GM12878 (cell line): ENCODE results near the gene JAKMIP1.

Experiments
- BACH1 ChIP-seq: fragments of 450-650 bp; IDR thresholded peaks from 2 replicates; pipeline ENCODE4 v1.6.1; 2017; ENCODE audit warnings: mild to moderate bottlenecking, borderline replicate concordance
- CEBPB ChIP-seq, 2 experiments: fragments of 150-350 bp in 1 of 2; IDR thresholded peaks; 2 replicates each; pipeline ENCODE4 v1.6.1; 2012 to 2014; ENCODE audit warnings: low read depth in 2 of 2, low read length in 2 of 2, borderline replicate concordance in 1 of 2, inconsistent platforms in 1 of 2
- CHD1 ChIP-seq: IDR thresholded peaks from 2 replicates; pipeline ENCODE4 v1.6.1; 2012; ENCODE audit warnings: low read depth, low read length, improper control_type of control experiment
- CHD4 ChIP-seq: fragments of 200-600 bp; sonication (generic); IDR thresholded peaks from 2 replicates; pipeline ENCODE4 v1.6.1; 2016; ENCODE audit warnings: mild to moderate bottlenecking
- EGR1 ChIP-seq, 2 experiments: IDR thresholded peaks; 1 replicate in 1 of 2; 2 replicates in 1 of 2; pipeline ENCODE4 v1.6.1; 2011 to 2012; ENCODE audit warnings: low read depth in 2 of 2, low read length in 2 of 2, borderline replicate concordance in 1 of 2, mild to moderate bottlenecking in 1 of 2, moderate library complexity in 1 of 2
- EZH2 ChIP-seq: IDR thresholded peaks from 2 replicates; pipeline ENCODE4 v1.6.1; 2012; ENCODE audit warnings: low read depth, mild to moderate bottlenecking, control low read depth, inconsistent platforms, low read length, borderline replicate concordance; ENCODE audit not compliant: control insufficient read depth
- MEF2A ChIP-seq: IDR thresholded peaks from 2 replicates; pipeline ENCODE4 v1.6.1; 2011; ENCODE audit warnings: low read depth, mild to moderate bottlenecking, low read length, moderate library complexity; ENCODE audit not compliant: insufficient read depth
- POLR2A ChIP-seq: IDR thresholded peaks from 2 replicates; pipeline ENCODE4 v1.6.1; 2011; ENCODE audit warnings: low read depth, mild to moderate bottlenecking, low read length
- POLR2AphosphoS5 ChIP-seq: IDR thresholded peaks from 2 replicates; pipeline ENCODE4 v1.6.1; 2011; ENCODE audit warnings: mild to moderate bottlenecking, low read length, inconsistent platforms
- RCOR1 ChIP-seq: conservative IDR thresholded peaks from 2 replicates; pipeline ENCODE4 v1.6.1; 2012; ENCODE audit warnings: low read depth, low read length, improper control_type of control experiment
- SREBF1 ChIP-seq: IDR thresholded peaks from 2 replicates; pipeline ENCODE4 v1.6.1; 2012; ENCODE audit warnings: mild to moderate bottlenecking, low read length
- TF ChIP-seq, protein P1 (sequence below): IDR thresholded peaks from 2 replicates; pipeline ENCODE4 v1.6.1; 2011; ENCODE audit warnings: borderline replicate concordance, low read depth, mild to moderate bottlenecking, moderate library complexity, mixed read lengths, low read length; ENCODE audit not compliant: insufficient read depth; ENCODE audit errors: extremely low read length
- TF ChIP-seq, protein P2 (sequence below), 3 experiments: IDR thresholded peaks in 2 of 3; conservative IDR thresholded peaks in 1 of 3; 2 replicates each; pipeline ENCODE4 v1.5.1; 2011; ENCODE audit warnings: low read depth in 3 of 3, low read length in 3 of 3, mild to moderate bottlenecking in 3 of 3, control low read depth in 2 of 3, moderate library complexity in 2 of 3, inconsistent platforms in 1 of 3, mixed read lengths in 1 of 3; ENCODE audit not compliant: control insufficient read depth in 2 of 3, insufficient read depth in 1 of 3; ENCODE audit errors: extremely low read depth in 1 of 3
- TF ChIP-seq, protein P3 (sequence below): IDR thresholded peaks from 2 replicates; pipeline ENCODE4 v1.6.1; 2012; ENCODE audit warnings: low read depth, low read length, improper control_type of control experiment

DNA sequence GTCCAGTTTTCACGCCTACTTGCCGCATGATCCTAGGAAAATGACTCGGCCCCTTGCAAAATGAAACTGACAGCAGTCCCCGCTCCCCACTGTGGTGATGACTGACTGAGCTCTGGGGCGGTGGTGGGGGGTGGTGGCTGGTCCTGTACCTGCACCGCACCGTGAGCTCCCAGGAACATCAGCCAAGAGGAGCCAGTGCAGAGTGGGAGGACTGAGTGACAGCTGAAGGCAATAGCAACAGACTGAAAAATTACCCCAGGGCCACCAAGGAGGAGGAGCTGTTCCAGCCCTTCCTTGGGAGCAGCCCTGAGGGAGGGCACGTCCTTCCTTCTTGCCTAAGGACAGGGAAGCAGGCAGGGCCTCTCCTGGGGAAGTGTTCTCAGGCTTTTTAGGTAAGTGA is 179.7 kb downstream of the JAKMIP1 start:
- TF ChIP-seq, protein P1, sequence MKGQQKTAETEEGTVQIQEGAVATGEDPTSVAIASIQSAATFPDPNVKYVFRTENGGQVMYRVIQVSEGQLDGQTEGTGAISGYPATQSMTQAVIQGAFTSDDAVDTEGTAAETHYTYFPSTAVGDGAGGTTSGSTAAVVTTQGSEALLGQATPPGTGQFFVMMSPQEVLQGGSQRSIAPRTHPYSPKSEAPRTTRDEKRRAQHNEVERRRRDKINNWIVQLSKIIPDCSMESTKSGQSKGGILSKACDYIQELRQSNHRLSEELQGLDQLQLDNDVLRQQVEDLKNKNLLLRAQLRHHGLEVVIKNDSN: no peak
- TF ChIP-seq, protein P2, sequence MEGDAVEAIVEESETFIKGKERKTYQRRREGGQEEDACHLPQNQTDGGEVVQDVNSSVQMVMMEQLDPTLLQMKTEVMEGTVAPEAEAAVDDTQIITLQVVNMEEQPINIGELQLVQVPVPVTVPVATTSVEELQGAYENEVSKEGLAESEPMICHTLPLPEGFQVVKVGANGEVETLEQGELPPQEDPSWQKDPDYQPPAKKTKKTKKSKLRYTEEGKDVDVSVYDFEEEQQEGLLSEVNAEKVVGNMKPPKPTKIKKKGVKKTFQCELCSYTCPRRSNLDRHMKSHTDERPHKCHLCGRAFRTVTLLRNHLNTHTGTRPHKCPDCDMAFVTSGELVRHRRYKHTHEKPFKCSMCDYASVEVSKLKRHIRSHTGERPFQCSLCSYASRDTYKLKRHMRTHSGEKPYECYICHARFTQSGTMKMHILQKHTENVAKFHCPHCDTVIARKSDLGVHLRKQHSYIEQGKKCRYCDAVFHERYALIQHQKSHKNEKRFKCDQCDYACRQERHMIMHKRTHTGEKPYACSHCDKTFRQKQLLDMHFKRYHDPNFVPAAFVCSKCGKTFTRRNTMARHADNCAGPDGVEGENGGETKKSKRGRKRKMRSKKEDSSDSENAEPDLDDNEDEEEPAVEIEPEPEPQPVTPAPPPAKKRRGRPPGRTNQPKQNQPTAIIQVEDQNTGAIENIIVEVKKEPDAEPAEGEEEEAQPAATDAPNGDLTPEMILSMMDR (IDR thresholded peaks at IDR 0.05 in 2 of 3, conservative IDR thresholded peaks at IDR 0.05 in 1 of 3; ENCODE audit: control insufficient read depth in 2 of 3, extremely low read depth in 1 of 3, insufficient read depth in 1 of 3, low read depth in 3 of 3, low read length in 3 of 3): no peak
- no peak for TF ChIP-seq CHD4
- no peak for TF ChIP-seq POLR2AphosphoS5
- no peak for TF ChIP-seq EGR1 (IDR thresholded peaks at IDR 0.05; ENCODE audit: borderline replicate concordance in 1 of 2, low read depth in 2 of 2, low read length in 2 of 2)
- no peak for TF ChIP-seq POLR2A
- no peak for TF ChIP-seq CEBPB (IDR thresholded peaks at IDR 0.05; ENCODE audit: borderline replicate concordance in 1 of 2, low read depth in 2 of 2, low read length in 2 of 2)
- TF ChIP-seq BACH1: no peak
- TF ChIP-seq SREBF1: no peak
- no peak for TF ChIP-seq RCOR1
- no peak for TF ChIP-seq CHD1
- TF ChIP-seq, protein P3, sequence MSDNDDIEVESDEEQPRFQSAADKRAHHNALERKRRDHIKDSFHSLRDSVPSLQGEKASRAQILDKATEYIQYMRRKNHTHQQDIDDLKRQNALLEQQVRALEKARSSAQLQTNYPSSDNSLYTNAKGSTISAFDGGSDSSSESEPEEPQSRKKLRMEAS: no peak
- TF ChIP-seq MEF2A: no peak
- no peak for TF ChIP-seq EZH2
